GM18519 (cell line): Measurements from ENCODE around the gene RLBP1.
"Not testable (repeated sequence)": the region's sequence is repeated elsewhere in the genome, so short reads cannot be mapped to it uniquely, and the experiment has no call there.

Source experiments
- ATAC-seq: cut with Tn5 transposase; IDR thresholded peaks from one replicate; pipeline ENCODE4 v1.9.1; 2021; ENCODE audit warnings: mild to moderate bottlenecking, moderate library complexity; ENCODE audit not compliant: unreplicated experiment, low FRiP score

RLBP1 gene

GRCh38 chr15:89221543-89221942 is at the start of gene RLBP1:
RLBP1 (minus strand) TSS chr15:89221579; CDS start chr15:89218975, 2,604 bp downstream.
- no peak for ATAC-seq

- ATAC-seq = not testable (repeated sequence)
These were observed 28.8 kb upstream of the RLBP1 start for GRCh38 chr15:89250142-89250541.

GRCh38 chr15:89248584-89248983 is 27.2 kb upstream of the RLBP1 start:
- ATAC-seq = no peak

DNA sequence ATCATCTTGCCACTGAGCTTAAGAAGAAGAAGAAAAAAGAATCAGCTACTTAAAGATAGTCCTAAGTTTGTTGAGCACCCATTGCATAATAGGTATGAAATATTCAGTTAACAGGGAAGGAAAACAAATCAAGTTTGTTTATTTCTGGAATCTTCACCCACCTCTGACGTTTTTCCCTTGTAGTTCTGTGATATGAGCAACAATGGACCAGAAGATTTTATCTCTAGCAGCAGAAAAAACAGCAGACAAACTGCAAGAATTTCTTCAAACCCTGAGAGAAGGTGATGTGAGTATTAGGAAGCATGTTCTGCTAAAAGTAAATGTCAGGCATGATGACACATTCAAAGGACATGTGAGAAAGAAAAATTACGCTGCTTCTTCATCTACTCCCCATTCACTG is 26.1 kb upstream of the RLBP1 start:
- ATAC-seq = no peak

- no peak for ATAC-seq
These were observed 23.2 kb upstream of the RLBP1 start for GRCh38 chr15:89244574-89244903.

GRCh38 chr15:89243691-89244573 is 22.6 kb upstream of the RLBP1 start, which contains the start of gene FANCI:
FANCI (plus strand) TSS chr15:89243979; CDS start chr15:89247648, 3,669 bp downstream.
- ATAC-seq = peak; percentile 79

GRCh38 chr15:89243046-89243690 is 21.8 kb upstream of the RLBP1 start:
- no peak for ATAC-seq

DNA sequence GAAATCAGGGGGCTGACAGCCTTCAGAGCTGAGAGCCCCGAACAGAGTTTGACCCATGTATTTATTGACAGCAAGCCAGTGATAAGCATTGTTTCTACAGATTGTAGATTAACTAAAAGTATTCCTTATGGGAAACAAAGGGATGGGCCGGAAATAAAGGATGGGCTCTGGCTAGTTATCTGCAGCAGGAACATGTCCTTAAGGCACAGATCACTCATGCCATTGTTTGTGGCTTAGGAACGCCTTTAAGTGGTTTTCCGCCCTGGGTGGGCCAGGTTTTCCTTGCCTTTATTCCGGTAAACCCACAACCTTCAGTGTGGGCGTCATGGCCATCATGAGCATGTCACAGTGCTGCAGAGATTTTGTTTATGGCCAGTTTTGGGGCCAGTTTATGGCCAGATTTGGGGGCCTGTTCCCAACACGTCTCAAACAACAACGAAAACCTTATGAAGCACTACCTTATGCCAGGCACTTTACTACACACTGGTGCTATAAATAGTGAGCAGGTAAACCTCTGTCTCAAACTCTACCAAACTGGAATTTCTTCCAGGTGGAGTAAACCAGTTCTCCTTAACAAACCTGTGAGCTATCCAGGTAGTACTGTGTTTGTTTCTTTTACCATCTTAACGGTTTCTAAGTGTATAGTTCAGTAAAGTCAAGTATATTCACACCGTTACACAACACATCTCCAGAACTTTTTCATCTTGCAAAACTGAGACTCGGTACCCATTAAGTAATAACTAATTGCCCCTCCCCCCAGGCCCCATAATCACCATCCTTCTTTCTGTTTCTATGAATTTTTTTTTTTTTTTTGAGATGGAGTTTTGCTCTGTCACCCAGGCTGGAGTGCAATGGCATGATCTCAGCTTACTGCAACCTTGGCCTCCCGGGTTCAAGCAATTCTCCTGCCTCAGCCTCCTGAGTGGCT is 18.8 kb upstream of the RLBP1 start:
- not testable (repeated sequence) for ATAC-seq

GRCh38 chr15:89231832-89232231 is 10.5 kb upstream of the RLBP1 start:
- no peak for ATAC-seq

DNA sequence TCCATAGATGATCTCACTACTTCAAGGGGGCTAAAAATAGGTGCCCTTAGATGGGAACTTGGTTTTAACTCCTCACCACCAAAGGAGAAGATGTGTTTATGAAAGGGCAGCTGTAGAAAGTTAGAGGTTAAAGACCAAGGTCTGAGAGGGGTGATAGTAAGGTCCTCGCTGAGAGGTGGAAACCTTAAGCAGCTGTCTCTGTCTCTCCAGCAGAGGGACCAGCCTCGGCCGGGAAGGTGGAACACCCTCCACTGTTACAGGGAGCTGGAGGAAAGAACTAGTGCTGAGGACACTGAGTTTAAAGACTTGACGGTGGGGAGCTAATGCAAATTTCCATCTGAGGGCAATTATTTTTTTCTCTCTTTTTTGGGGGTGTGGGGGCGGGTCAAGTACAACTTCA is 8.9 kb upstream of the RLBP1 start:
- ATAC-seq = no peak

- no peak for ATAC-seq
These were observed 6.0 kb upstream of the RLBP1 start for GRCh38 chr15:89227425-89227824.

- ATAC-seq = no peak
These were observed 5.2 kb upstream of the RLBP1 start for GRCh38 chr15:89226359-89227221.

DNA sequence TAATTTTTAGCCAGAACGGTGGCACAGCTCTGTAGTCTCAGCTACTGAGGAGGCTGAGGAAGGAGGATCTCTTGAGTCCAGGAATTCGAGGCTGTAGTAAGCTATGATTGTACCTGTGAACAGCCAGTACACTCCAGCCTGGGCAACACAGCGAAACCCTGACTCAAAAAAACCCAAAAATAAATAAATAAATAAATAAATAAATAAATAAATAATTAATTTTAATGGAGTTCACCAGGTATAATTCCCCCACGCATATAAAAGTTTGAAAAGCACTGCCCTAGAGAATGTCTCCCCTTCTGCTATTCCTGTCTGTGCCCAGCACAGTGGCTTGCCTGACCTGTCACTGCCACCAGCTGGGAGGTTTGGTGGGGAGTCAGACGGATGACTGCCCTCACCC is 4.2 kb upstream of the RLBP1 start:
- ATAC-seq = no peak

DNA sequence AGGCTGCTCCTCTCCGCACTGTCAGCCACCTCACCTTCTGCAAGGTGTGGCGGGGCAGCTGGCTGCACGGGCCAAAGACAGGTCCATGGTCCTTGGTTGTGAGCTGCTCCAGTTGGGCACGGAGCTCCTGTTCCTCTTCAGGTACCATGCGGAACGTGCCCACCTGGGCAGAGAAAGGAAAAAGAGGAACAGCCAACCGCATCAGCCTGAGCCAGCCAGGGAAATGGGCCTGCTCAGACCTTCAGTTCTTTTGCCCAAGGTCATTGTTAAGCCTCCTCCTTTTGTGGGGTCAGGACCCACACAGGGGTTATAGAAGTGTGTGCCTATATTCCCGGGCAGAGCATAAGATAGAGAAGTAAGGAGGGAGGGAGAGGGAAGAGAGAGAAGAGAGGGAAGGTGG is 2.8 kb downstream of the RLBP1 start:
- ATAC-seq = no peak

GRCh38 chr15:89217686-89218376 is 3.5 kb downstream of the RLBP1 start:
- no peak for ATAC-seq

DNA sequence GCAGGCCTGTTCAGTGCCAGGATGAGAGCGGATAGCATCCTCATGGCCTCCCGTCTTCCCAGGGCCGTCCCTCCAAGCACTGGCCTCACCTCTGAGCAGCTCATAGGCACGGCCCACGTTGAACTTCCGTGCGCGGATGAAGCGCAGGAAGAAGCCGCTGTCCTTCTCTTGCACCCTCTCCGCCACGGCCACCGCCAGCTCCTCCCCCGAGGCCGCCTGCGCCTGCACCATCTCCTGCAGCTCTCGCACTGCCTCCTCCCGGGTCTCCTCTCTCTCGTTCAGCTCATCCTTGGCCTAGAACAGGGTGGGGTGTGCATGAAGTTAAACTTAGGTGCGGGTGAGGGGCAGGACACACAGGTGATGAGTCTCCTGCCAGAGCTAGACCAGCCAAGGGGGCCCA is 4.3 kb downstream of the RLBP1 start:
- no peak for ATAC-seq

DNA sequence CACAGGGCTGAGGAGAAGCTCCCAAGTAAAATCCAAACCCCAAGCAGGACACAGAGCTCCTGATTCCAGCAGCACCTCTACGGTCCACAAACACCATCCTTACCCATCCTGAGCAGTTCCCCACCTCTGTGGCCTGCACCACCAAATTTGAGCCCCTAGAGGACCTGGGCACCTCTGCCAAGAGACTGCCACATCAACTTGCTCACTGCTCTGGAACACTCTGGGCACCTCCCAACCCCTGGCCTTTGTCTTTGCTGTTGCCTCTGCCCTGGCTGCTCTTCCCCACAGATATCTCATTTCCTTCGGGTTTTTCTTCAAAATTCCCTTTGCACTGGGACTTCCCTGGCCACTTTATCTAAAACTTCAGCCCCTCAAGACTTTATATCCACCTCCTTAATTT is 5.8 kb downstream of the RLBP1 start:
- no peak for ATAC-seq

GRCh38 chr15:89211678-89212170 is 9.7 kb downstream of the RLBP1 start:
- ATAC-seq = no peak

DNA sequence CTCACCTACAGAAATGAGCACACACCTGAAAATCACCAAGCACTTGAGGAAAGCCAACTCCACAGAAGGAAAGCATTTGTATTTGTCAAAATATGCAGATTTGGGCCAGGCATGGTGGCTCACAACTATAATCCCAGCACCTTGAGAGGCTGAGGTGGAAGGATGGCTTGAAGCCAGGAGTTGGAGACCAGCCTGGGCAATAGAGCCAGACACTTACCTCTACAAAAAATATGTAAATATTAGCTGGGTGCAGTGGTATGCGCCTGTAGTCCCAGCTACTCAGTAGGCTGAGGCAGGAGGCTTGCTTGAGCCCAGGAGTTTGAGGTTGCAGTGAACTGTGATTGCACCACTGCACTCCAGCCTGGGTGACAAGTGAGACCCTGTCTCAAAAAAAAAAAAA is 12.3 kb downstream of the RLBP1 start:
- ATAC-seq = no peak
